Stimulated activated naive B cell treated with anti-CD40 and anti-IgM and Interleukin-4, amounts not matched to agents 10 μg/mL and 1 μg/mL and 100 μg/mL, for 72 hours (primary cell): Measurements from ENCODE around the gene HMG20B.
A peak's percentile ranks its signal among the peaks of the same experiment; 100 is the strongest.

ENCODE experiments used
- ATAC-seq, 2 donors: fragments of 150-1000 bp; cut with Tn5 transposase; replicated peaks; 2 replicates each; pipeline ENCODE4 v1.10.0; 2021; ENCODE audit warnings: moderate library complexity in 1 of 2
- DNase-seq: peaks from one replicate; pipeline ENCODE4 v3.0.0; 2021
- H3K27ac Mint-ChIP-seq: one replicate; pipeline ENCODE4 v1.8.0; 2022; ENCODE audit warnings: mild to moderate bottlenecking, mixed read lengths
- H3K27me3 Mint-ChIP-seq, 2 donors: one replicate each; pipeline ENCODE4 v1.8.0; 2022; ENCODE audit warnings: mixed read lengths in 2 of 2
- H3K36me3 Mint-ChIP-seq, 2 donors: one replicate each; pipeline ENCODE4 v1.8.0; 2022; ENCODE audit warnings: mixed read lengths in 2 of 2, mild to moderate bottlenecking in 1 of 2
- H3K4me1 Mint-ChIP-seq, 2 donors: one replicate each; pipeline ENCODE4 v1.8.0; 2022; ENCODE audit warnings: mixed read lengths in 2 of 2, mild to moderate bottlenecking in 1 of 2
- H3K4me3 Mint-ChIP-seq, 2 donors: one replicate each; pipeline ENCODE4 v1.8.0; 2022; ENCODE audit warnings: mild to moderate bottlenecking in 2 of 2, mixed read lengths in 2 of 2, moderate library complexity in 1 of 2
- H3K9me3 Mint-ChIP-seq, 2 donors: one replicate each; pipeline ENCODE4 v1.8.0; 2022; ENCODE audit warnings: mixed read lengths in 2 of 2, mild to moderate bottlenecking in 1 of 2

The HMG20B gene

GRCh38 chr19:3618144-3618810 lies 45.5 kb downstream of the HMG20B start:
- Mint-ChIP-seq H3K4me1 (peaks cover 20 to 26% of the 10 kb centered on the region in 2 donors), H3K9me3 (no peaks in the 10 kb centered on the region), H3K27ac (no peak overlapping the region), H3K36me3 (peaks cover 28 to 62% of the 10 kb centered on the region in 2 donors), H3K4me3 (no peak overlapping the region), H3K27me3 (no peaks in the 10 kb centered on the region)
- DNase-seq (peak; percentile 63), ATAC-seq (peak; percentile 80 to 90)

- Mint-ChIP-seq H3K4me1 (peaks cover 21 to 28% of the 10 kb centered on the region in 2 donors), H3K4me3 (no peak overlapping the region), H3K27ac (no peak overlapping the region), H3K36me3 (peaks cover 28 to 58% of the 10 kb centered on the region in 2 donors), H3K9me3 (no peaks in the 10 kb centered on the region), H3K27me3 (no peaks in the 10 kb centered on the region)
- no peak for DNase-seq
- no peak for ATAC-seq
Measured at GRCh38 chr19:3618811-3619630, 46.3 kb downstream of the HMG20B start.

- Mint-ChIP-seq H3K27ac (no peak overlapping the region), H3K9me3 (no peaks in the 10 kb centered on the region), H3K4me1 (peaks cover 27 to 34% of the 10 kb centered on the region in 2 donors), H3K36me3 (peaks cover 28 to 63% of the 10 kb centered on the region in 2 donors), H3K27me3 (no peaks in the 10 kb centered on the region), H3K4me3 (no peak overlapping the region)
- no peak for DNase-seq
- no peak for ATAC-seq
Measured at GRCh38 chr19:3619631-3620012, 46.9 kb downstream of the HMG20B start.

GRCh38 chr19:3620145-3620816 lies 47.5 kb downstream of the HMG20B start:
- H3K27me3 Mint-ChIP-seq: no peaks in the 10 kb centered on the region
- H3K9me3 Mint-ChIP-seq: no peaks in the 10 kb centered on the region
- H3K27ac Mint-ChIP-seq: peak overlapping the region; percentile 25
- peaks cover 28 to 38% of the 10 kb centered on the region in 2 donors for H3K4me1 Mint-ChIP-seq
- DNase-seq: no peak
- H3K4me3 Mint-ChIP-seq: no peak overlapping the region
- no peak for ATAC-seq
- peaks cover 27 to 56% of the 10 kb centered on the region in 2 donors for H3K36me3 Mint-ChIP-seq

- no peaks in the 10 kb centered on the region for H3K9me3 Mint-ChIP-seq
- H3K27ac Mint-ChIP-seq: no peak overlapping the region
- peaks cover 29 to 45% of the 10 kb centered on the region in 2 donors for H3K4me1 Mint-ChIP-seq
- DNase-seq (no peak), ATAC-seq (no peak)
- no peak overlapping the region for H3K4me3 Mint-ChIP-seq
- no peaks in the 10 kb centered on the region for H3K27me3 Mint-ChIP-seq
- peaks cover 24 to 51% of the 10 kb centered on the region in 2 donors for H3K36me3 Mint-ChIP-seq
Measured at GRCh38 chr19:3620817-3621547, 48.2 kb downstream of the HMG20B start.

GRCh38 chr19:3621689-3622088 lies 48.9 kb downstream of the HMG20B start:
- no peak overlapping the region for H3K27ac Mint-ChIP-seq
- H3K27me3 Mint-ChIP-seq: no peaks in the 10 kb centered on the region
- H3K4me1 Mint-ChIP-seq: peaks cover 36 to 52% of the 10 kb centered on the region in 2 donors
- H3K4me3 Mint-ChIP-seq: no peak overlapping the region
- DNase-seq (no peak), ATAC-seq (no peak)
- H3K36me3 Mint-ChIP-seq: peaks cover 26 to 50% of the 10 kb centered on the region in 2 donors
- no peaks in the 10 kb centered on the region for H3K9me3 Mint-ChIP-seq

GRCh38 chr19:3622224-3622623 lies 49.5 kb downstream of the HMG20B start:
- H3K36me3 Mint-ChIP-seq: peaks cover 21 to 45% of the 10 kb centered on the region in 2 donors
- H3K27me3 Mint-ChIP-seq: no peaks in the 10 kb centered on the region
- peaks cover 38 to 53% of the 10 kb centered on the region in 2 donors for H3K4me1 Mint-ChIP-seq
- ATAC-seq: no peak
- H3K9me3 Mint-ChIP-seq: no peaks in the 10 kb centered on the region
- peak overlapping the region; percentile 14 for H3K27ac Mint-ChIP-seq
- H3K4me3 Mint-ChIP-seq: no peak overlapping the region
- DNase-seq: no peak

GRCh38 chr19:3623716-3624115 lies 51.0 kb downstream of the HMG20B start:
- DNase-seq (no peak), ATAC-seq (no peak)
- Mint-ChIP-seq H3K27ac (no peak overlapping the region), H3K4me1 (peaks cover 26 to 38% of the 10 kb centered on the region in 2 donors), H3K27me3 (no peaks in the 10 kb centered on the region), H3K4me3 (no peak overlapping the region), H3K9me3 (no peaks in the 10 kb centered on the region), H3K36me3 (peaks cover 20 to 37% of the 10 kb centered on the region in 2 donors)

GRCh38 chr19:3625996-3626472 lies 53.3 kb downstream of the HMG20B start:
- Mint-ChIP-seq H3K27ac (peak overlapping the region; percentile 99), H3K4me1 (peaks cover 21 to 37% of the 10 kb centered on the region in 2 donors), H3K36me3 (peaks cover 20 to 33% of the 10 kb centered on the region in 2 donors), H3K4me3 (peak overlapping the region; percentile 91 to 99), H3K27me3 (no peaks in the 10 kb centered on the region), H3K9me3 (no peaks in the 10 kb centered on the region)
- peak; percentile 4 to 30 for ATAC-seq
- DNase-seq: no peak

GRCh38 chr19:3626473-3627350 lies 54.0 kb downstream of the HMG20B start, which contains the start of gene CACTIN:
TSS of gene CACTIN (minus strand) at chr19:3626790. CDS start at chr19:3626762, 28 bp downstream.
- Mint-ChIP-seq H3K9me3 (no peaks in the 10 kb centered on the region), H3K27me3 (no peaks in the 10 kb centered on the region), H3K4me3 (peak within 1 kb of the TSS; percentile 91 to 99), H3K36me3 (peaks cover 19 to 29% of the 10 kb centered on the region in 2 donors), H3K4me1 (peaks cover 21 to 37% of the 10 kb centered on the region in 2 donors), H3K27ac (peak within 1 kb of the TSS; percentile 99)
- peak; percentile 96 for ATAC-seq
- peak; percentile 98 for DNase-seq

- H3K4me3 Mint-ChIP-seq: peak overlapping the region; percentile 91 to 99
- no peaks in the 10 kb centered on the region for H3K27me3 Mint-ChIP-seq
- peak overlapping the region; percentile 99 for H3K27ac Mint-ChIP-seq
- H3K36me3 Mint-ChIP-seq: peaks cover 18 to 27% of the 10 kb centered on the region in 2 donors
- peaks cover 19 to 37% of the 10 kb centered on the region in 2 donors for H3K4me1 Mint-ChIP-seq
- DNase-seq: no peak
- ATAC-seq: no peak
- no peaks in the 10 kb centered on the region for H3K9me3 Mint-ChIP-seq
Measured at GRCh38 chr19:3627351-3627723, 54.6 kb downstream of the HMG20B start.
